HG03095 (cell line): Measurements from ENCODE around the gene COX11.
A peak's percentile ranks its signal among the peaks of the same experiment; 100 is the strongest.

Source experiments
- ATAC-seq: cut with Tn5 transposase; IDR thresholded peaks from one replicate; pipeline ENCODE4 v1.9.1; 2021; ENCODE audit warnings: moderate library complexity; ENCODE audit not compliant: unreplicated experiment

Gene COX11

DNA sequence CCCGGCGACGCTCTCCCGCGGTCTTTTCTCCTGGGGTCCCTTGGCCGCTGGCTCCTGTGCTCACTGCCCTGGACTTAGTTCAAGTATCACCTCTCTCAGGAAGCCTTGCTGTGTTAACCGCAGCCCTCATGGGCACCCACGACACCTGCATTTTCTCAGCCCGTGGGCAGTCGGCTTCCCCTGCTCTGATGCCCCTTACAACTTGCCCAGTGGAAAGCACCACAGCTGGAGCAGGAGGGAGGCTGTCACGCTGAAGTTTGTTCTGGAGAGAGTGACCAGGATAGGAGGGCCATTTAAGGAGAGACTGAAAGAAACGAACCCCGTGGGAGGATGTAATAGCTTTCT, 506 bp upstream of the COX11 start:
- ATAC-seq: peak; percentile 26

DNA sequence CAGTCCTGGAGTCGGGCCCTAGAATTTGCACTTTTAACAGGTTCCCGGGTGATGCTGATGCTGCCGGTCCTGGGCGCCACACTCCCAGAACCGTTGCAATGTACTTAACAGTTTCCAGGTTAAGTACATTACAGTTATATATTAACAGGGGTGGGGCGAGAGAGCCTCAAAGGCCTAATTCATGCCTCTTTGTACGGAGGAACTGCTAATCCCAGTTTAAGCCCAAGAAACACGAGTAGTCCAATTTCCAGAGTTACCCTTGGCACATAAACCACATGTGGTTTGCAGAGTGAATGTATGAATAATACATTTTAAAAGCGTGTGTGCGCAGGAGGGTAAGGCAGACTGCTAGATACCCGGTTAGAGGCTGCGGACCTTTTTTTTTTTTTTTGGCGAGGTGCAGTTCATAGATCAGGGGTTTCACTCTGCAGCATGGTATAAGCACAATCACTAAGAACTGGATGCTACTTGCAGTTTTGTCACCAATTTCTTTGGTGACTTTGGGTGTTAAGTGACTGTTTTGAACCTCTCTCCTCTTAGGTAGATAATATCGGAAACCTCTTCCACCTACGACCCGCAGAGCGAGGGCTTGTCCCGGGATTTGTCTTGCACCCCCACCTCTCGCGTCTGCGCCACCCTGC, 713 bp downstream of the COX11 start:
- peak; percentile 12 for ATAC-seq

- no peak for ATAC-seq
These were observed 11.7 kb downstream of the COX11 start for GRCh38 chr17:54956791-54957190.

GRCh38 chr17:54951286-54951685, 17.2 kb downstream of the COX11 start:
- no peak for ATAC-seq

DNA sequence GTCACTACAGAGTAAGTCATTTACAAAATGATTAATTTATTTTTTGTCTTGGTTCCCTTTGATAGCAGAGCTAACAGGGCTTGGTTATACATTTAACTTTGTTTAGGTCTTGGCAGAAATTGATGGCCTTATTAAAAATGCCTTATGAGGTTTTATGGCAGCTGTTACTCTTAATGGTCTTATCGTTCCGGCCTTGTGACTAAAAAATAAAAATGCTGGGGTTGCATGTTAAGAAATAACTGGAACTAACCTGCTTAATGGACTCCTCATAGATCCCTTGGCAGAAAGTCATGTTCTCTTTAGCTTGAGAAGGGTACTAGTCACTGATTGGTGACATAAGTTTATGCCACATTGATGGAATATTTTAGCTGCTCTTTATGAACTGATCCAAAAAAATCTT, 18.3 kb downstream of the COX11 start:
- ATAC-seq: no peak

DNA sequence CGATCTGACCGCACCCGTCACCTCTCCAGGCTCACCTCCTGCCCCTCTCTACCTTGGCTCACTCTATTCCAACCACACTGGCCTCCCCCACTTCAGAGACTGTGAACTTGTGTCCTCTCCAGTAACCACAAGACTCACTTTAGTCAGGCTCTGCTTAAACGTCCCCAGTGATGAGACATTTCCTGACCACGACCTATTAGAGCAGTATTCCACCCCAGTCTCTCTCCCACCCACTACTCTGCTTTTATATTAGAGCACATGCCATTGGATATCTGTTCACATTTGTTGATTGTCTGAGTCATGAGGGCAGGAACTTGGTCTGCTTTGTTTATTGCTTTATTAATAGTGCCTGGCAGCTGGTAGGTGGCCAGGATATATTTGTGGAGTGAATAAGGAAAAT, 20.1 kb downstream of the COX11 start:
- no peak for ATAC-seq

DNA sequence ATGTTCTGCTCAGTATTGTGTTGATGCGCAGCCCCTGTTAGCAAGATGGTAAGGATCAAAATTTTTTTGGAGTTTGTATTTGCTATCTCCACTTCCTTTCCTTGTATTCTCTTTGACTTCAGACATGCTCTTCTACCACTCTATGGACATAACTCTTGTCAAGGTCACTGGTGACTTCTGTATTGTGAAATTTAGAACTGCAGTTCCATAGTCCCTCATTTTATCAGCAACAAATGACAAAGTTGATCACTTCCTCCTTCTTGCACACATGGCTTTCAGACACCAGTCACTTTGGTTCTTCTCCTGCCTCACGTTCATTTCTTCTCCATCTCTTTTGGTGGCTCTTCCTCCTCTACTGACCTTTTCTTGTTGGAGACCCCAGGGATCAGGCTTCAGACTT, 21.1 kb downstream of the COX11 start:
- no peak for ATAC-seq

DNA sequence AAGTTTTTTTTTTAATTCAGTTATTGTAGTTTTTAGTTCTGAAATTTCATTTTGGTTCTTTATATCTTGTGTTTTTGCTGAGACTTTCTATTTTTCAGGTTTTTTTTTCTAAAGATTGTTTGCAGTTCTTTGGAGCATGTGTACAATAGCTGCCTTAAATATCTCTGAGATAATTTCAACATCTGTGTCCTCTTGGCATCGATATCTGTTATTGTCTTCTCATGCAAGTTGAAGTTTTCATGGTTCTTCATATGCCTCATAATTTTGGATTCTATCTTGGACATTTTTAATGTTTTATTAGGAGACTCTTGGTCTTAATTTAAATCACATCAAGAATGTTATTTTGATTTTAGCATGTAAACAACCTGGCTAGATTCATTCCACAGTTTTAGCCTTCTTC, 22.8 kb downstream of the COX11 start:
- ATAC-seq: no peak

DNA sequence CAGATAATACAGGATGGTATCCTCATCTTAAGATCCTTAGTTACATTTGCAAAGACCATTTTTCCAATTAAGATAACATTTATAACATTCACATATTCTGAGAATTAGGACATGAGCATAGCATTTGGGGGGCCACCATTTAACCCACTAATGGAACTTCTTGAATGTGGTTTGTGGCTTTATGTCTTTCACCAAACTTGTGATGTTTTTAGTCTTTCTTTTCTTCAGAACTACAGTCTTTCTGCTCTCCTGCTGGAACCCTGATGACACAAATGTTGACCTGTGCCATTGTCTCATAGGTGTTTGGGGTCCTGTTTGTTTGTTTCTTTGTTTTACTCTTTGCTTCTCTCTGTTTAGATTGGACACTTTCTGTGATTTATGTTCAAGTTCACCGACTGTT, 23.2 kb downstream of the COX11 start:
- ATAC-seq: no peak

DNA sequence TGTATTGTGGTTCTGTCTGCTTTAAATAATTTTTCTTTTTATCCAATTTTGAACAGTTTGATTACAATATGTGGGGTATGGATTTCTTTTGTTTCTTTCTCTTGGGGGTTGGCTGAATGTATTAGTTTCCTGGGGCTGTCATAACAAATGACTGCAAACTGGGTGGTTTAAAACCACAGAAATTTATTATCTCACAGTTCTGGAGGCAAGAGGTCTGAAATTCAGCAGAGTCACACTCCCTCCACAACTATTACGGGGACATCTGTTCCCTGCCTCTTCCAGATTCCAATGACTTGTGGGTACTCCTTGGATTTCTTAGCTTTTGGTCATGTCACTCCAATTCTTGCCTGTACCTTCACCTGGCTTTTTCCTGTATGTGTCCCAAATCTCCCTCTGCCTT, 23.7 kb downstream of the COX11 start:
- ATAC-seq: no peak

GRCh38 chr17:54941285-54941684, 27.2 kb downstream of the COX11 start:
- no peak for ATAC-seq

DNA sequence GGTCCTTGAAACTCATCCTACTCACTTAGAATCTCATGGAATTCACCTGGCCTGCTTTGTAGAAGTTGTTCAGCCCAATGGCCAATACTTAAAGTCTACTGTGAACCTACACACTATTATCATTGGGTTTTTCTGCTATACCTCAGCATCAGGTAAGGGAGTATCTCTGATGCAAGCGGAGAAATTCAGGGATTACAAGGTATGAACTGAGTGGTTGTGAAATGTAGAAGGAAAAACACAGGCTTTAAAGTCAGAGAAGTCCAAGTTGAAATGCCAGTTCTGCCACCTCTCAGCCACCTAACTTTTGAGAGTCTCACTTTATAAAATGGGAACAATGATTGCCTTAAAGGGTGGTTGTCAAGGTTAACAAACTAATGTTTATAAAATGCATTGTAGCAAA, 31.0 kb downstream of the COX11 start:
- ATAC-seq: no peak

- no peak for ATAC-seq
These were observed 31.4 kb downstream of the COX11 start for GRCh38 chr17:54937018-54937417.

DNA sequence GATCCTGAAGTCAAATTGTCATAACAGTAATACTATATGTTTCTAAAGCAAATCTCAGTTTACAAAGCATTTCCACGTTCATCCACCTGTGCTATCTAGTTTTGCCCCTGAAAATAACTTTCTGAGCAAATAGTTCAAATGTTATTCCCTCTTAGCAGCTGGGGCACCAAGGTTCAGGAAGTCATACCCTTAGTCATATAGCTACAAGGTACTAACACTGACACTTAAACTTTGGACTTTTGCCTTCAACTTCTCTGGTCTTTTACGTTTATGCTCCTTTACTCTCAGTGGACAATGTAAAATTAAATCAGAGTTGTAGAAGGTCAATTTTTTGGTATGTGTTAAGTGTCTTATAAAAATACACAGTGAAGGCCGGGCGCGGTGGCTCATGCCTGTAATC, 33.0 kb downstream of the COX11 start:
- ATAC-seq: no peak

DNA sequence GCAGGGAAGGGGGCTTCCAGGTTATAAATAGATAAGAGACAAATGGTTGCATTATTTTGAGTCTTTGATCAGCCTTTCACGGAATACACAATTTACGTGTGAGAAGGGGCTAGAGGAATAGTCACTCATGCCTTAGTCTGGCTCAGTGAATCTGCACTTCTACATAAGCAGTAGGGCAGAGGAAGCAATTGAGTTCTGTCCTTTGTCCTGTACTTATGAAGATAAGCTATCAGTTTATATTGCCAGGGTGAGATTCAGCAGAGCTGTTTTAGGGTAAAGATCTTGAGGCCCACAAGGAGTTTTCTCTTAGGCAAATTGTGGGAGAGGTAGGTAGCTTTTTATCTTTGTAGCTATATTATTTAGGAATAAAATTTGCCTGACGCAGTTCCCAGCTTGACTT, 34.5 kb downstream of the COX11 start:
- no peak for ATAC-seq

- no peak for ATAC-seq
These were observed 35.7 kb downstream of the COX11 start for GRCh38 chr17:54932711-54933110.

- no peak for ATAC-seq
These were observed 40.9 kb downstream of the COX11 start for GRCh38 chr17:54927525-54927924.

DNA sequence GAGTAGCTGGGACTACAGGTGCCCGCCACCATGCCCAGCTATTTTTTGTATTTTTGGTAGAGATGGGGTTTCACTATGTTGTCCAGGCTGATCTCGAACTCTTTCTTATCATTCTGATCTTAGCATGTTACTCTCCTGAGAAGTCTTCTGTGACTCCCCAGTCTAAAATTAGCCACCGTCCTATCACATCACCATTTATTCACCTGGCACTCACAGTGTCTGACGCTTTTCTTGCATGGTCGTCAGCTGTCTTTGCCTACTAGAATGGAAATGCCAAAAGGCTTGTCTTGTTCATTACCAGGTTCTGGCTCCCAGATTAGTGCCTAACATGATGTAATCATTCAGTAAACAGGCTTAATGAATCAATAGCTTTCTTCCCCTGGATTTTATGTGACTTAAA, 44.0 kb downstream of the COX11 start:
- ATAC-seq: no peak

DNA sequence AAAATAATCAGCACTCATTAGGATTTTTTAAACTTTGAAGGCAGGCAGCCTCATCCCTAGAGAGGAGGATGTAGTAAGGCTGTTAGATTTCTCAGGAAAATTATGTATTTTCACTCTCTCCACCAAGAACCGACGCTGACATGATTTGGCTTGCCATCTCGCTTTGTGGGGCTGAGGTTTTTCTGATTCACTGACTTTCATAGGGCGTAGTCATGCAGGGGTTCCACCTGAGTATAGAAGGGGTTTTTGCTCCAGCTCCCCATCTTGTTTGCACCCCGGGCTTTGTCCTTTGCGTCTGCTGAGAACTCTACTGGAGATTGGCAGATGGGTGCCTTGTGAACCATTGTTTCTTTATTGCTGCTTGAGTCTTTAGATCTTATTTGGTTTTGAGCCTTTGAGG, 47.6 kb downstream of the COX11 start:
- no peak for ATAC-seq

GRCh38 chr17:54919425-54919824, 49.0 kb downstream of the COX11 start:
- no peak for ATAC-seq

GRCh38 chr17:54916721-54917120, 51.7 kb downstream of the COX11 start:
- ATAC-seq: no peak
